Left ventricle myocardium inferior (tissue), 1 donor: Measurements from ENCODE around the gene ZNF213. TPM values are rescaled to one million over a fixed set of nuclear protein-coding genes. Genes with fewer than 3 reads are reported as not detected.
A peak's percentile ranks its signal among the peaks of the same experiment; 100 is the strongest.
"Not testable (repeated sequence)": the region's sequence is repeated elsewhere in the genome, so short reads cannot be mapped to it uniquely, and the experiment has no call there.

Source experiments
- DNase-seq: peaks from one replicate; pipeline ENCODE4 v3.0.0-alpha.2; 2020
- H3K27ac ChIP-seq: fragments of 200-600 bp; replicated peaks from 2 replicates; pipeline ENCODE4 v1.8.0; 2021
- H3K27me3 ChIP-seq: fragments of 200-600 bp; 2 replicates; pipeline ENCODE4 v1.8.0; 2021; ENCODE audit warnings: low read depth
- H3K36me3 ChIP-seq: fragments of 200-600 bp; 2 replicates; pipeline ENCODE4 v1.8.0; 2021
- H3K4me1 ChIP-seq: fragments of 200-600 bp; 2 replicates; pipeline ENCODE4 v1.8.0; 2021
- H3K4me3 ChIP-seq: fragments of 200-600 bp; 2 replicates; pipeline ENCODE4 v1.8.0; 2021; ENCODE audit warnings: mild to moderate bottlenecking, moderate library complexity
- H3K9me3 ChIP-seq: fragments of 200-600 bp; replicated peaks from 2 replicates; pipeline ENCODE4 v1.8.0; 2021
- intact Hi-C: fragments of 100-400 bp; cut with micrococcal nuclease; formaldehyde crosslinking; loops from one replicate; pipeline ENCODE4 v1.11.0; 2022
- total RNA-seq: library from RNA; stranded (reverse); fragmentation: NEBNext Ultra II Directional; extraction: Animal tissue kit (Norgen Biotek cat#: 25700); gene quantifications from one replicate; pipeline ENCODE4 v1.2.1, GENCODE V29; 2021
- TF ChIP-seq, protein P1 (sequence below): fragments of 200-600 bp; IDR thresholded peaks from 2 replicates; pipeline ENCODE4 v1.8.0; 2021; ENCODE audit warnings: antibody characterized with exemption, mild to moderate bottlenecking, borderline replicate concordance
- donor health status: DM: no; HTN: yes; CAD: no; lungs with severe emphysema.

ZNF213 gene
- total RNA-seq, 1 donor from 2014 or later = 6.2 TPM

GRCh38 chr16:3161235-3162018 is 26.6 kb downstream of the ZNF213 start:
- H3K27me3 ChIP-seq = peaks cover 5% of the 10 kb centered on the region
- H3K9me3 ChIP-seq = no peaks in the 10 kb centered on the region
- no peak for DNase-seq
- H3K4me1 ChIP-seq = peaks cover 36% of the 10 kb centered on the region
- intact Hi-C loops = no loop called here
- H3K36me3 ChIP-seq = no peaks in the 10 kb centered on the region
- H3K4me3 ChIP-seq = no peak overlapping the region
- H3K27ac ChIP-seq = no peak overlapping the region
- TF ChIP-seq, protein P1, sequence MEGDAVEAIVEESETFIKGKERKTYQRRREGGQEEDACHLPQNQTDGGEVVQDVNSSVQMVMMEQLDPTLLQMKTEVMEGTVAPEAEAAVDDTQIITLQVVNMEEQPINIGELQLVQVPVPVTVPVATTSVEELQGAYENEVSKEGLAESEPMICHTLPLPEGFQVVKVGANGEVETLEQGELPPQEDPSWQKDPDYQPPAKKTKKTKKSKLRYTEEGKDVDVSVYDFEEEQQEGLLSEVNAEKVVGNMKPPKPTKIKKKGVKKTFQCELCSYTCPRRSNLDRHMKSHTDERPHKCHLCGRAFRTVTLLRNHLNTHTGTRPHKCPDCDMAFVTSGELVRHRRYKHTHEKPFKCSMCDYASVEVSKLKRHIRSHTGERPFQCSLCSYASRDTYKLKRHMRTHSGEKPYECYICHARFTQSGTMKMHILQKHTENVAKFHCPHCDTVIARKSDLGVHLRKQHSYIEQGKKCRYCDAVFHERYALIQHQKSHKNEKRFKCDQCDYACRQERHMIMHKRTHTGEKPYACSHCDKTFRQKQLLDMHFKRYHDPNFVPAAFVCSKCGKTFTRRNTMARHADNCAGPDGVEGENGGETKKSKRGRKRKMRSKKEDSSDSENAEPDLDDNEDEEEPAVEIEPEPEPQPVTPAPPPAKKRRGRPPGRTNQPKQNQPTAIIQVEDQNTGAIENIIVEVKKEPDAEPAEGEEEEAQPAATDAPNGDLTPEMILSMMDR = no peak

DNA sequence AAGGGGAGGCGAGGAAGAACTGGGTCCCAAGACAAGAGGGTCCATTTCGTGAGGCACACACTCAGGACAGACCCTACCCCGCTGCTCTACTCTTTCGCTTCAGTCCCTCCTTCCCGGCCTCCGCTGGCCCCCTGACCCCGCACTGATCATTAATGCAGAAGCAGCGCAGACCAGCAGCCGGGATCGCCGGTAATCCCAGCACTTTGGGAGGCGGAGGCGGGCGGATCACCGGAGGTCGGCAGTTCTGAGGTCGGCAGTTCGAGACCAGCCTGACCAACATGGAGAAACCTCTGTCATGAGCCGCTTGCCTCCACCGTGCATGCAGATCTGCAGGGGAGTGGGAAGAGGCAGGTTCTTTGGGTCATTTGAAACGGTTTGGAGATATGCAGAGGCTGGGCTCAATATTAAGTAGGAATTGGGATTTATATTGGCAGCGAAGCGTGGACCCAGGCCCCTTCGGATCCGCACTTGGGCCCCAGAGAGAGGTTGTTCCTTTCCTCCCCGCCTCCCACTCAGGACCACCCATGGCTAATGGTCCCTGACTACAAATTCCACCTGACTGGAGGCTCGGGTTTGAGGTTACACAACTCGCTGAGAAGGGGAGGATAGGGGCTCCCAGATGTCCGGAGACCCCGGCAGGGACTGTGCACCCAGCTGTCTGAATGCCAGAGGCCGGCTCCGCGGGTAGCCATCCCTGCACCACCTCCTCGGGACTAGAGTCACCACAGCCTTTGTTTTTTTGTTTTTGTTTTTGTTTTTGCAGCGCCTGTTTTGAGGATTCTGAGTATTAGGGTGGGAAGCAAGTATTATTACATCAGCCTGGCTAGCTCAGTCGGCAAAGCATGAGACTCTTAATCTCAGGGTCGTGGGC is 29.5 kb downstream of the ZNF213 start:
- TF ChIP-seq, protein P1 = no peak

DNA sequence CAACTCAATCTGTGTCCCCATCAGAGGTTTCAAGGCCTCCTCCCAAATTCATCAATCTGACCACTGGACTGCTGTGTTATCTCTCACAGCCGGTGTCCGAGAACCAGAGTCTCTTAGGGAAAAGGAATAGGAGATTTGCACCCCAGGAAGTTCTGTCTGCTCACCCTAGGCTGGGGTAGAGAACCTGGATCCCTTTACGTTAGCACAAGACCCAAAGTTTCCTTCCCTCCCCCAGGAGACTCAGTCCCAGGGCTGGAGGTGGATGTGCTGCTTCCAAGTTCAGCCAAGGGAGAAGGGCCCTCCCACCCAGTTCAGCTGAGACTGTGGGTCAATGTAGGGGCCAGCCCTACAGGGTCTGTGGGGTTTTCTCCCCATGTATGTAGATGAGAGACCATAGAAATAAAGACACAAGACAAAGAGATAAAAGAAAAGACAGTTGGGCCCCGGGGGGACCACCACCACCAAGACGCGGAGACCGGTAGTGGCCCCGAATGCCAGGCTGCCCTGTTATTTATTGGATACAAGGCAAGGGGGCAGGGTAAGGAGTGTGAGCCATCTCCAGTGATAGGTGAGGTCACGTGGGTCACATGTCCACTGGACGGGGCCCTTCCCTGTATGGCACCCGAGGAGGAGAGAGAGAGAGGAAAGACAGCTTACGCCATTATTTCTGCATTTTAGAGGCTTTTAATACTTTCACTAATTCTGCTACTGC is 30.4 kb downstream of the ZNF213 start:
- peak overlapping the region; percentile 34 for H3K27ac ChIP-seq
- H3K4me1 ChIP-seq = peaks cover 11% of the 10 kb centered on the region
- TF ChIP-seq, protein P1 = no peak
- H3K4me3 ChIP-seq = peak overlapping the region; percentile 51
- intact Hi-C loops = no loop called here
- H3K36me3 ChIP-seq = no peaks in the 10 kb centered on the region
- H3K27me3 ChIP-seq = peaks cover 28% of the 10 kb centered on the region
- no peaks in the 10 kb centered on the region for H3K9me3 ChIP-seq
- no peak for DNase-seq

More for the DNA sequence above, 29.5 kb downstream of the ZNF213 start:
- Histone ChIP-seq H3K27me3 (peaks cover 24% of the 10 kb centered on the region), H3K9me3 (no peaks in the 10 kb centered on the region), H3K36me3 (no peaks in the 10 kb centered on the region), H3K27ac (no peak overlapping the region), H3K4me1 (peaks cover 15% of the 10 kb centered on the region), H3K4me3 (no peak overlapping the region)
- no peak for DNase-seq
- intact Hi-C loops = no loop called here

DNA sequence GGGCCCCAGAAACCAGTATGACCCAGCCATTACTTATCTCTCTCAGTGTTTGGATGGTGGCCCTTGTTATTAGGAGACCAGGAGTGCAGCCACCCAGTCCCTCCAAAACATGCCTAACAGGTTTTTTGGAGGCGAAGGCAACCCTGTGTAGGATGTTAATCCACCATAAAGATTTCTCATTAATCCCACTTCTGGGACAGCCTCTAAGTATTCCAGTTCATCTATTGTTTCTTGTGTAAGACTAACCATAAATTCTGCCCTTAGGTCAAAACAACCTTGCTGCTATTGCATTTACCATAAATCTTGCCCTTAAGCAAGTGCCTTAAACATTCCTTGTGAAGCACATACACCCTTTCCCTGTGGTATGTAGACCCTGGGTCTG is 31.7 kb downstream of the ZNF213 start:
- DNase-seq = no peak
- H3K9me3 ChIP-seq = no peaks in the 10 kb centered on the region
- intact Hi-C loops = no loop called here
- H3K4me3 ChIP-seq = no peak overlapping the region
- H3K4me1 ChIP-seq = peaks cover 20% of the 10 kb centered on the region
- no peak overlapping the region for H3K27ac ChIP-seq
- TF ChIP-seq, protein P1 = no peak
- H3K36me3 ChIP-seq = no peaks in the 10 kb centered on the region
- H3K27me3 ChIP-seq = peaks cover 40% of the 10 kb centered on the region

- H3K36me3 ChIP-seq, H3K9me3 ChIP-seq, DNase-seq, intact Hi-C loops, H3K4me3 ChIP-seq, H3K27ac ChIP-seq: not testable (repeated sequence)
- Histone ChIP-seq H3K4me1 (peaks cover 28% of the 10 kb centered on the region), H3K27me3 (peaks cover 63% of the 10 kb centered on the region)
These were observed 33.9 kb downstream of the ZNF213 start for GRCh38 chr16:3168729-3169128.
